H1 (cell line): ENCODE measurements around the gene UNC119B. TPM values are rescaled to one million over a fixed set of nuclear protein-coding genes. Genes with fewer than 3 reads are reported as not detected.

Experiments used
- CTCF ChIA-PET: fragments of 300-600 bp; sonication (Branson Sonifier 250); formaldehyde crosslinking; loops from one replicate; lab custom pipeline; 2021; ENCODE audit not compliant: partially characterized antibody; lab: Charles Lee
- POLR2A ChIA-PET: fragments of 300-600 bp; sonication (Branson Sonifier 250); formaldehyde crosslinking; loops from one replicate; lab custom pipeline; 2021; ENCODE audit warnings: inconsistent platforms; ENCODE audit not compliant: partially characterized antibody; lab: Charles Lee
- DNase-seq, 2 experiments: peaks; one replicate each; pipeline versions ENCODE4 v3.0.0 to v3.0.0-alpha.2; 2010 to 2022; ENCODE audit warnings: low spot score in 2 of 2, low read depth in 1 of 2, mixed read lengths in 1 of 2
- FAIRE-seq: peaks from 2 replicates; lab custom pipeline; 2011; peaks lifted over from hg19 to GRCh38; lab: Jason Lieb, UNC
- H2AFZ ChIP-seq: 2 replicates; pipeline ENCODE4 v1.8.1; 2012; ENCODE audit warnings: low read length, inconsistent platforms
- H2AK5ac ChIP-seq: 2 replicates; pipeline ENCODE4 v1.6.1; 2013; ENCODE audit warnings: low read depth, low read length
- H2BK120ac ChIP-seq: replicated peaks from 2 replicates; pipeline ENCODE3; 2013; ENCODE audit warnings: low read depth, low read length, inconsistent platforms
- H2BK12ac ChIP-seq: 2 replicates; pipeline ENCODE4 v1.6.1; 2013; ENCODE audit warnings: low read depth, low read length
- H2BK15ac ChIP-seq: 2 replicates; pipeline ENCODE4 v1.6.1; 2013; ENCODE audit warnings: low read length
- H2BK20ac ChIP-seq: 2 replicates; pipeline ENCODE4 v1.6.1; 2013; ENCODE audit warnings: low read length
- H2BK5ac ChIP-seq: 2 replicates; pipeline ENCODE4 v1.6.1; 2013; ENCODE audit warnings: low read depth, low read length
- H3K14ac ChIP-seq: 2 replicates; pipeline ENCODE4 v1.6.1; 2013; ENCODE audit warnings: inconsistent platforms; ENCODE audit not compliant: insufficient read length
- H3K18ac ChIP-seq: 2 replicates; pipeline ENCODE4 v1.6.1; 2013; ENCODE audit warnings: low read length; ENCODE audit errors: extremely low read depth
- H3K23ac ChIP-seq: 2 replicates; pipeline ENCODE4 v1.6.1; 2013; ENCODE audit warnings: inconsistent platforms; ENCODE audit not compliant: insufficient read length
- H3K23me2 ChIP-seq: 2 replicates; pipeline ENCODE4 v1.6.1; 2013; ENCODE audit warnings: low read depth, low read length
- H3K27ac ChIP-seq: 2 replicates; pipeline ENCODE4 v1.6.1; 2011; ENCODE audit warnings: low read depth, low read length, inconsistent platforms
- H3K27me3 ChIP-seq, 4 experiments: replicated peaks in 1 of 4; 1 replicate in 1 of 4; 2 replicates in 3 of 4; pipeline versions ENCODE4 v1.6.1 to v1.8.1; 2011 to 2013; ENCODE audit warnings: low read length in 3 of 4, mild to moderate bottlenecking in 3 of 4, inconsistent platforms in 2 of 4, mixed read lengths in 2 of 4, moderate library complexity in 1 of 4; ENCODE audit not compliant: control insufficient read depth in 3 of 4, insufficient read depth in 3 of 4; ENCODE audit errors: extremely low read depth in 1 of 4
- H3K36me3 ChIP-seq, 4 experiments: 2 replicates each; pipeline versions ENCODE4 v1.6.1 to v1.8.1; 2011 to 2013; ENCODE audit warnings: mild to moderate bottlenecking in 4 of 4, low read length in 3 of 4, moderate library complexity in 2 of 4, control low read depth in 1 of 4, inconsistent platforms in 1 of 4; ENCODE audit not compliant: insufficient read depth in 4 of 4, control insufficient read depth in 2 of 4
- H3K4ac ChIP-seq: replicated peaks from 2 replicates; pipeline ENCODE3; 2013; ENCODE audit warnings: low read length, low read depth, mixed read lengths, inconsistent platforms; ENCODE audit not compliant: insufficient read length
- H3K4me1 ChIP-seq, 4 experiments: replicated peaks in 1 of 4; 1 replicate in 1 of 4; 2 replicates in 3 of 4; pipeline versions ENCODE4 v1.6.1 to v1.8.1; 2011 to 2013; ENCODE audit warnings: low read length in 3 of 4, inconsistent platforms in 2 of 4, mixed read lengths in 1 of 4; ENCODE audit not compliant: insufficient read depth in 4 of 4, control insufficient read depth in 3 of 4
- H3K4me2 ChIP-seq, 2 experiments: 2 replicates each; pipeline versions ENCODE4 v1.6.1 to v1.8.1; 2011 to 2013; ENCODE audit warnings: low read depth in 2 of 2, low read length in 2 of 2, control low read depth in 1 of 2, inconsistent platforms in 1 of 2, mild to moderate bottlenecking in 1 of 2; ENCODE audit not compliant: insufficient read depth in 1 of 2
- H3K4me3 ChIP-seq, 4 experiments: fragments of 200-600, 300-600 bp in 1 of 4; sonication (generic), shearing (Covaris generic), sonication (Bioruptor Twin) in 1 of 4; 2 replicates each; pipeline versions ENCODE4 v1.5.1 to v1.8.1; 2011 to 2016; ENCODE audit warnings: low read length in 4 of 4, low read depth in 3 of 4, control low read depth in 2 of 4, inconsistent platforms in 2 of 4, mild to moderate bottlenecking in 2 of 4, mixed read lengths in 1 of 4, moderate library complexity in 1 of 4; ENCODE audit not compliant: insufficient read depth in 2 of 4; ENCODE audit errors: extremely low read depth in 1 of 4
- H3K56ac ChIP-seq: replicated peaks from 2 replicates; pipeline ENCODE3; 2013; ENCODE audit warnings: low read depth, mild to moderate bottlenecking, mixed read lengths, low read length, inconsistent platforms; ENCODE audit not compliant: insufficient read length
- H3K79me1 ChIP-seq: 2 replicates; pipeline ENCODE4 v1.6.1; 2013; ENCODE audit warnings: low read depth, low read length, control low read depth
- H3K79me2 ChIP-seq, 2 experiments: 2 replicates each; pipeline versions ENCODE4 v1.6.1 to v1.8.1; 2012 to 2013; ENCODE audit warnings: low read length in 2 of 2, mild to moderate bottlenecking in 2 of 2, inconsistent platforms in 1 of 2; ENCODE audit not compliant: insufficient read depth in 2 of 2, control insufficient read depth in 1 of 2
- H3K9ac ChIP-seq, 4 experiments: replicated peaks in 1 of 4; 1 replicate in 1 of 4; 2 replicates in 3 of 4; pipeline versions ENCODE4 v1.6.1 to v1.8.1; 2011 to 2013; ENCODE audit warnings: low read depth in 3 of 4, low read length in 3 of 4, control low read depth in 2 of 4, mild to moderate bottlenecking in 2 of 4, moderate library complexity in 2 of 4, inconsistent platforms in 1 of 4; ENCODE audit errors: extremely low read depth in 1 of 4
- H3K9me3 ChIP-seq, 2 experiments: 2 replicates each; pipeline versions ENCODE4 v1.6.1 to v1.8.1; 2012 to 2013; ENCODE audit warnings: mild to moderate bottlenecking in 2 of 2, moderate library complexity in 2 of 2, control low read depth in 1 of 2, inconsistent platforms in 1 of 2, low read depth in 1 of 2, low read length in 1 of 2, mixed read lengths in 1 of 2; ENCODE audit not compliant: insufficient read depth in 2 of 2
- H4K20me1 ChIP-seq, 2 experiments: replicated peaks in 1 of 2; 2 replicates each; pipeline versions ENCODE3 to v1.8.1; 2011 to 2013; ENCODE audit warnings: inconsistent platforms in 2 of 2, low read length in 2 of 2, mild to moderate bottlenecking in 1 of 2; ENCODE audit not compliant: insufficient read depth in 2 of 2, control insufficient read depth in 1 of 2
- H4K5ac ChIP-seq: 2 replicates; pipeline ENCODE4 v1.6.1; 2013; ENCODE audit warnings: low read length, low read depth, mixed read lengths, inconsistent platforms; ENCODE audit not compliant: insufficient read length
- H4K8ac ChIP-seq: 2 replicates; pipeline ENCODE4 v1.8.0; 2013; ENCODE audit warnings: mild to moderate bottlenecking, moderate library complexity, low read length, inconsistent platforms; ENCODE audit not compliant: insufficient read depth; ENCODE audit errors: extremely low read depth
- H4K91ac ChIP-seq: replicated peaks from 2 replicates; pipeline ENCODE3; 2013; ENCODE audit warnings: low read length, mixed read lengths, inconsistent platforms; ENCODE audit not compliant: insufficient read length
- ATF2 ChIP-seq: IDR thresholded peaks from 2 replicates; pipeline ENCODE4 v1.6.1; 2012; ENCODE audit warnings: low read length, inconsistent platforms
- EZH2 ChIP-seq: fragments of 200-600 bp; sonication (generic); IDR thresholded peaks from 2 replicates; pipeline ENCODE4 v1.7.1; 2012; ENCODE audit warnings: low read depth, mild to moderate bottlenecking, moderate library complexity, low read length, inconsistent platforms; ENCODE audit not compliant: severe bottlenecking
- SP4 ChIP-seq: IDR thresholded peaks from 2 replicates; pipeline ENCODE4 v1.6.1; 2012; ENCODE audit warnings: low read length, inconsistent platforms
- WGBS, 2 experiments: shearing (Covaris generic) in 1 of 2; methylation state at CpG; one replicate each; pipeline versions ENCODE4 v1.1.6 to v1.1.7; 2013 to 2015; ENCODE audit warnings: low lambda C conversion rate in 2 of 2, mixed read lengths in 2 of 2, inconsistent platforms in 1 of 2, low coverage in 1 of 2, missing lambda C conversion rate in 1 of 2; ENCODE audit not compliant: insufficient replicate concordance in 2 of 2, insufficient coverage in 1 of 2, insufficient read length in 1 of 2; ENCODE audit errors: extremely low coverage in 1 of 2, missing lambda C conversion rate in 1 of 2; 5-methylcytosine and 5-hydroxymethylcytosine counted together
- polyA plus RNA-seq, 7 experiments: library from polyadenylated mRNA; depleted of rRNA in 3 of 7; stranded (reverse) in 5 of 7; unstranded in 2 of 7; fragments of >200 nt in 5 of 7; fragments of 200-250 nt in 2 of 7; gene quantifications; 1 replicate in 5 of 7; 2 replicates in 1 of 7; 4 replicates in 1 of 7; pipeline versions ENCODE4 v1.2.1 to v1.2.3, GENCODE V29; 2011 to 2013; ENCODE audit warnings: missing spikeins in 2 of 7, mixed read lengths in 2 of 7
- total RNA-seq: library from RNA; stranded (reverse); fragmentation: NEBNext Ultra II Directional; extraction: Animal tissue kit (Norgen Biotek cat#: 25700); gene quantifications from 2 replicates; pipeline ENCODE4 v1.2.1, GENCODE V29; 2021

The UNC119B gene
- total and polyA plus RNA-seq, 2 of the 8 experiments (the other 6 are each of a cell fraction or from before 2014, with no cell fraction given), result 40.5 to 50.1 TPM

GRCh38 chr12:120696626-120697025 lies 13.6 kb upstream of the UNC119B start:
- Histone ChIP-seq H3K56ac (no peak overlapping the region), H4K20me1 (peaks cover 3 to 5% of the 10 kb centered on the region in 2 experiments), H4K5ac (no peak overlapping the region), H2BK15ac (no peak overlapping the region), H2BK5ac (no peak overlapping the region), H3K4ac (no peak overlapping the region), H3K23ac (no peak overlapping the region), H3K4me3 (no peak overlapping the region), H3K9me3 (no peaks in the 10 kb centered on the region), H3K79me2 (peaks cover 3 to 40% of the 10 kb centered on the region in 2 experiments), H2AFZ (no peak overlapping the region), H3K27me3 (no peaks in the 10 kb centered on the region), H2BK12ac (no peak overlapping the region), H4K8ac (no peak overlapping the region), H3K18ac (no peak overlapping the region), H4K91ac (no peak overlapping the region), H3K23me2 (no peaks in the 10 kb centered on the region), H3K27ac (no peak overlapping the region), H2BK20ac (no peak overlapping the region), H3K4me2 (no peak overlapping the region), H2BK120ac (no peak overlapping the region), H2AK5ac (no peak overlapping the region), H3K79me1 (peaks cover 11% of the 10 kb centered on the region; the same call in 1 of the 2 replicates), H3K9ac (no peak overlapping the region), H3K4me1 (peaks cover 3 to 20% (median 5%) of the 10 kb centered on the region in 4 experiments; a peak in 5 of 7 replicates), H3K36me3 (peaks cover 26 to 75% (median 62%) of the 10 kb centered on the region in 4 experiments), H3K14ac (no peak overlapping the region)
- ChIA-PET POLR2A (interaction anchor here (1.0 to 6.6 kb wide), 3 partner anchors 13 to 55 kb away, joined by 3 to 42 read pairs (median 3); partner anchors contain the start of gene UNC119B), CTCF (no interaction called here)
- no peak for DNase-seq
- TF ChIP-seq EZH2 (no peak), SP4 (no peak), ATF2 (no peak)
- no peak for FAIRE-seq
- 87 to 100% methylated on average over 1 to 6 of the region's 6 CpGs for WGBS, 2 experiments
